Adrenal gland (tissue), 12 donors: ENCODE results near the gene CHMP2A. TPM values are rescaled to one million over a fixed set of nuclear protein-coding genes. Genes with fewer than 3 reads are reported as not detected.

Experiments used
- DNase-seq, 7 donors: peaks; one replicate each; pipeline ENCODE4 v3.0.0-alpha.2; 2019 to 2020
- H3K27ac ChIP-seq, 5 donors: fragments of 200-600 bp; sonication (generic) in 4 of 5; 1 replicate in 3 of 5; 2 replicates in 2 of 5; pipeline versions ENCODE4 v1.5.1 to v1.8.0; 2016 to 2020; ENCODE audit warnings: mild to moderate bottlenecking in 1 of 5
- H3K27me3 ChIP-seq: fragments of 200-600 bp; 2 replicates; pipeline ENCODE4 v1.8.0; 2021
- H3K36me3 ChIP-seq, 2 donors: fragments of 200-600 bp; replicated peaks in 1 of 2; 1 replicate in 1 of 2; 2 replicates in 1 of 2; pipeline versions ENCODE4 v1.5.1 to v1.8.0; 2018 to 2022
- H3K4me1 ChIP-seq, 2 donors: fragments of 200-600 bp; replicated peaks in 1 of 2; 1 replicate in 1 of 2; 2 replicates in 1 of 2; pipeline versions ENCODE4 v1.5.1 to v1.8.0; 2018 to 2021
- H3K4me3 ChIP-seq, 4 donors: fragments of 200-600 bp; sonication (generic) in 3 of 4; one replicate each; pipeline ENCODE4 v1.5.1; 2016 to 2018
- H3K9me3 ChIP-seq, 3 donors: fragments of 200-600 bp; sonication (generic) in 1 of 3; replicated peaks in 1 of 3; 1 replicate in 2 of 3; 2 replicates in 1 of 3; pipeline versions ENCODE4 v1.5.1 to v1.8.0; 2016 to 2021
- CTCF ChIP-seq, 6 experiments: fragments of 450-650 bp in 4 of 6; fragments of 200-600 bp in 2 of 6; sonication (generic) in 1 of 6; IDR thresholded peaks; 1 replicate in 5 of 6; 2 replicates in 1 of 6; pipeline versions ENCODE4 v1.5.1 to v1.8.0; 2016 to 2021; ENCODE audit warnings: antibody characterized with exemption in 6 of 6, mild to moderate bottlenecking in 2 of 6, moderate library complexity in 1 of 6
- POLR2A ChIP-seq, 2 donors: fragments of 450-650 bp; IDR thresholded peaks; one replicate each; pipeline ENCODE4 v1.6.1; 2017; ENCODE audit warnings: antibody characterized with exemption in 2 of 2, mild to moderate bottlenecking in 2 of 2, moderate library complexity in 1 of 2
- WGBS, 4 donors: extraction: QIAGEN DNeasy Blood & Tissue Kit in 2 of 4; methylation state at CpG; one replicate each; pipeline versions ENCODE4 v1.1.5 to v1.1.7; 2013 to 2017; 5-methylcytosine and 5-hydroxymethylcytosine counted together
- intact Hi-C, 2 donors: fragments of 100-400 bp; cut with DNase I; formaldehyde crosslinking; loops; one replicate each; pipeline versions ENCODE4 v1.14.1 to v1.15.0; 2022 to 2023
- polyA plus RNA-seq, 3 donors: library from polyadenylated mRNA; stranded (reverse); fragments of 200-250 nt in 2 of 3; fragments of 350-450 nt in 1 of 3; fragmentation: Illumina TruSeq in 1 of 3; extraction: RNeasy Lipid Tissue Mini Kit (QIAGEN cat#74804) in 1 of 3; gene quantifications; one replicate each; pipeline ENCODE4 v1.2.3, GENCODE V29; 2013 to 2014
- total RNA-seq, 9 donors: library from RNA; depleted of rRNA in 4 of 9; stranded (reverse); fragments of >200 nt in 4 of 9; fragments of 120-200 nt in 1 of 9; fragmentation: NEBNext Ultra II Directional in 1 of 9; extraction: Animal tissue kit (Norgen Biotek cat#: 25700) in 1 of 9; gene quantifications; one replicate each; pipeline versions ENCODE4 v1.1.0 to v1.2.4, GENCODE V29; 2013 to 2023
- donor health status: healthy with polysubstance abuse.
- donor health status: Bipolar disorder and iron deficiency.
- donor health status: DM: yes; HTN: yes; CAD: no.
- donor health status: DM: no; HTN: no; CAD: no.
- donor health status: DM: no; HTN: no; CAD: no.
- donor health status: DM: yes; HTN: yes; CAD: no.

The CHMP2A gene
- total and polyA plus RNA-seq, 12 donors = 146 to 560 (median 210) TPM

DNA sequence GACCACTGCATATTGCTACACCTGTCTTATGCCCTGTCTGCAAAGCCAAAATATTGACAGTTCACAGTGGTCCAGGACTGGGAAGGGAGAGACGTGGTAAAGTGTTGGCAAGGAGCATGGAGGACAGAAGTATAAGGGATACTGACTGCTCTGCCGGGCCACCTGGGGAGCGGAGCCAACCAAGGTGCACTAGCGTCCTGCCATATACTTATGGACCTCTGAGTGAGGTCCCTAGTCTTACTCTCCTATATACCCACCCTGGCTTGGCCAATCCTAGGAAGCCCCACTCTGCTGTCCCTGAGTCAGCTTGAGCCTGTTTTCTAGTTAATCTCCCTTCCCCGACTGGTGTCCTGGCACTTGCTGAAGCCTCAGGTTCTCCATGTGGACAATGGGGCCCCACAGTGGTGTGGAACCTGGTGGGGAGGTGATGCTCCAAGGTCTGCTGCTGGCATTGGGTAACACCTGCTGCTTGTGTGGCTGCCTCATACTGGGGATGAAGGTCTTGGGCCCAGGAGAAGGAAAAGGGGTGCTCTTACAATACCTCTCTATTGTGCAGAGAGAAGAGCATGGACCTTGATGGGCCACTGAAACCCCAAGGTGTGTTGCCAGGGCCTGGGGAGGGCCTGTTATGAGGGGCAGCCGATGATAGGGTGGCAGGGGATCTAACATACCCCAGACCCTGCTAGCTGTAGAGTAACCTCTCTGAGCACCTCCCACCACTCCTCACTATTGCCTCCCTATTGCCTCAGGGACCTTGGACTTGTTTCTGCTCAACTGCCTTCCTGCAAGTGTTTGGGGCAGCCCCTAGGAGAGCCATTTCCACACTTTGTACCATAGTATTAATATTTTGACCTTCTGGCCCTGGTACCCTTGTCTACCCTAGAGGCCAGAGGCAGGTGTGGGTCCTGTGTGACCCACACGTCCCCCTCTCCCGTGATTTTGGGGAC is 17.8 kb downstream of the CHMP2A start:
- Histone ChIP-seq H3K4me3 (no peak overlapping the region), H3K9me3 (no peaks in the 10 kb centered on the region), H3K36me3 (no peaks in the 10 kb centered on the region), H3K27ac (no peak overlapping the region), H3K4me1 (no peaks in the 10 kb centered on the region), H3K27me3 (no peaks in the 10 kb centered on the region)
- TF ChIP-seq CTCF (IDR thresholded peaks at IDR 0.05) = no peak
- TF ChIP-seq POLR2A (IDR thresholded peaks at IDR 0.05) = no peak
- WGBS, 4 donors = 83 to 92% (median 87%) methylated on average over 6 to 8 of the region's 8 CpGs
- intact Hi-C loops = no loop called here
- DNase-seq = no peak

- Histone ChIP-seq H3K4me1 (no peaks in the 10 kb centered on the region), H3K27ac (no peak overlapping the region), H3K9me3 (no peaks in the 10 kb centered on the region), H3K36me3 (no peaks in the 10 kb centered on the region), H3K4me3 (no peak overlapping the region), H3K27me3 (no peaks in the 10 kb centered on the region)
- no peak for TF ChIP-seq POLR2A (IDR thresholded peaks at IDR 0.05)
- no peak for TF ChIP-seq CTCF (IDR thresholded peaks at IDR 0.05)
- 75 to 97% (median 88%) methylated on average over 3 of the region's 3 CpGs for WGBS, 4 donors
- intact Hi-C loops = no loop called here
- no peak for DNase-seq
Observed at GRCh38 chr19:58535857-58536256, 19.0 kb downstream of the CHMP2A start.

GRCh38 chr19:58531034-58531840 is 23.7 kb downstream of the CHMP2A start:
- Histone ChIP-seq H3K4me3 (no peak overlapping the region), H3K36me3 (no peaks in the 10 kb centered on the region), H3K9me3 (no peaks in the 10 kb centered on the region), H3K27me3 (no peaks in the 10 kb centered on the region), H3K27ac (no peak overlapping the region), H3K4me1 (no peaks in the 10 kb centered on the region)
- WGBS, 4 donors = 65 to 70% (median 69%) methylated on average over 10 of the region's 10 CpGs
- DNase-seq = no peak
- intact Hi-C loops = no loop called here
- no peak for TF ChIP-seq CTCF (IDR thresholded peaks at IDR 0.05)
- no peak for TF ChIP-seq POLR2A (IDR thresholded peaks at IDR 0.05)

DNA sequence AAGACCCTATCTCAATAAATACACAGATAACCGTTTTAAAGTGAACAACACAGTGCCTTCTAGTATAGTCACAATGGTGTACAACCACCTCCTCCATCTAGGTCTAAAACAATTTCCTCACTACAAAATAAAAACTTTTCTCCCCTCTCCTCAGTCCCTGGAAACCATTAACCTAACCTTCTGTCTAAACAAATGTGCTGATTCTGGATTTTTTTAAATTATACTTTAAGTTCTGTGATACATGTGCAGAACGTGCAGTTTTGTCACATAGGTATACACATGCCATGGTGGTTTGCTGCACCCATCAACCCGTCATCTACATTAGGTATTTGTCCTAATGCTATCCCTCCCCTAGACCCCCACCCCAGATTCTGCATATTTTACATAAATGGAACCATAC is 25.5 kb downstream of the CHMP2A start:
- H3K4me3 ChIP-seq = no peak overlapping the region
- TF ChIP-seq POLR2A (IDR thresholded peaks at IDR 0.05) (no peak), CTCF (IDR thresholded peaks at IDR 0.05) (no peak)
- no peak for DNase-seq
- H3K27ac ChIP-seq = no peak overlapping the region
- H3K27me3 ChIP-seq = no peaks in the 10 kb centered on the region
- no peaks in the 10 kb centered on the region for H3K4me1 ChIP-seq
- no peaks in the 10 kb centered on the region for H3K9me3 ChIP-seq
- intact Hi-C loops = no loop called here
- H3K36me3 ChIP-seq = no peaks in the 10 kb centered on the region
- 66 to 70% (median 68%) methylated on average over 3 of the region's 3 CpGs for WGBS, 4 donors
